Measurements from ENCODE around the gene SIAH3.

DNA sequence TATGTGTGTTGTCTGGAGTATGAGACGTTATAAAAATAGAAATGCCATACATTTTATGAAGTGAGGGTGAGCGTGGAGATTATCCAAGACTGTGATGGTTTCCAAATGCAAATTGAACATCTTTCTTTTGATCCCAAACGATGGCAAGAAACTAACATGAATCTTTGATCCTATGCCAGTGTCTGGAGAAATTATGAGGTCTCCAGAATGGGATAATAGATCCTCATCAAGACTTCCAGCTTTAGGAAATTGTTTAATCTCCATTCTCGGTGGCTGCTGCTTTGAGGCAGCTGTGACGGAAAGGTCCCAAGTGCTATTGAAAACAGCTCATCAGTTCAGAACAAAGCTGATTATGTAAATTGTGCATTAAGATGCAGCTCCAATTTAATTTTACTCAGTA lies 118.6 kb downstream of the SIAH3 start:
- TF ChIP-seq CTCF (IDR thresholded peaks at IDR 0.05) (no peak), POLR2A (IDR thresholded peaks at IDR 0.05) (no peak)
